Stomach smooth muscle (tissue), 2 donors: ENCODE results near the gene CLP1.
A peak's percentile ranks its signal among the peaks of the same experiment; 100 is the strongest.
"Not testable (repeated sequence)": the region's sequence is repeated elsewhere in the genome, so short reads cannot be mapped to it uniquely, and the experiment has no call there.

Experiments
- H3K27ac ChIP-seq: one replicate; pipeline ENCODE4 v1.7.0; 2013; ENCODE audit warnings: mild to moderate bottlenecking, low read length, inconsistent platforms
- H3K27me3 ChIP-seq, 2 donors: one replicate each; pipeline ENCODE4 v1.7.0; 2013; ENCODE audit warnings: low read length in 2 of 2; ENCODE audit not compliant: insufficient read depth in 2 of 2, control insufficient read depth in 1 of 2
- H3K36me3 ChIP-seq, 2 donors: one replicate each; pipeline ENCODE4 v1.7.0; 2013; ENCODE audit warnings: low read length in 2 of 2; ENCODE audit not compliant: control insufficient read depth in 2 of 2, insufficient read depth in 2 of 2
- H3K4me1 ChIP-seq: one replicate; pipeline ENCODE4 v1.7.0; 2013; ENCODE audit warnings: low read length; ENCODE audit not compliant: control insufficient read depth, insufficient read depth
- H3K4me3 ChIP-seq, 2 donors: one replicate each; pipeline ENCODE4 v1.7.0; 2013; ENCODE audit warnings: low read length in 2 of 2
- H3K9ac ChIP-seq, 2 donors: one replicate each; pipeline ENCODE4 v1.7.0; 2013; ENCODE audit warnings: low read length in 2 of 2, mild to moderate bottlenecking in 1 of 2
- H3K9me3 ChIP-seq, 2 donors: one replicate each; pipeline ENCODE4 v1.7.0; 2013; ENCODE audit warnings: low read length in 2 of 2; ENCODE audit not compliant: control insufficient read depth in 2 of 2
- donor health status: healthy.
- donor health status: Pancreatic carcinoma.

CLP1 gene

DNA sequence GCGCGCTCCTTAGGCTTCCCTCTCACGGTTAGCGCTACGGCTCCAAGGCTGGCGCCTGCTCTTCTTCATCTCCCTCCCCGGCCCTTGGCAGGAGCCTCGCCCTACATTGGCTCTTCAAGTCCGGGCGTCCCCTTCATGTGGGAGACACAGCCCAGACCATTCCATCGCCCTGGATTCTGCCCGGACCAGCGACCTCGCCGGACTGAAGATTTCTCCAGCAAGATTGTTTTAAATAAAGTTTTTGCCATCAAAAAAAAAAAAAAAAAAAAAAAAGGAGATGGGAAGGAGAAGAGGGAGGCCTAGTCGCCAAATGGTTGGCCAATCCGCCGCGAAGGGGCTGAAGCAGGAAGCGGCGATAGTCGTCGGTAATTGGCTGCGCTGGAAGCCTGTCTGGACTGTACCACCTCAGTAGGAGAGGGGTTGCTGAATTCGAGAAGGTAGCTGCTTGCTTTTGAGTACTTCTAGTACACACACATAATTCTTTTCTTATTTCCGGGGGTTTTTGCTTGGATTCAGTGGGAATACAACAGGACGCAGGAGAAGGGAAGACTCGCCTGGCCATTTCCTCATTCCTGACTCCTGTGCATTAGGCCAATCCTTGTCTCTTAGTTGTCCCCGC is 9.7 kb downstream of the CLP1 start:
- peaks cover 4 to 6% of the 10 kb centered on the region in 2 donors for H3K36me3 ChIP-seq
- peak overlapping the region; percentile 93 to 95 for H3K4me3 ChIP-seq
- H3K9me3 ChIP-seq: no peaks in the 10 kb centered on the region
- H3K27me3 ChIP-seq: no peaks in the 10 kb centered on the region
- H3K27ac ChIP-seq: peak overlapping the region; percentile 99
- peak overlapping the region; percentile 93 to 100 for H3K9ac ChIP-seq
- peaks cover 15% of the 10 kb centered on the region for H3K4me1 ChIP-seq

DNA sequence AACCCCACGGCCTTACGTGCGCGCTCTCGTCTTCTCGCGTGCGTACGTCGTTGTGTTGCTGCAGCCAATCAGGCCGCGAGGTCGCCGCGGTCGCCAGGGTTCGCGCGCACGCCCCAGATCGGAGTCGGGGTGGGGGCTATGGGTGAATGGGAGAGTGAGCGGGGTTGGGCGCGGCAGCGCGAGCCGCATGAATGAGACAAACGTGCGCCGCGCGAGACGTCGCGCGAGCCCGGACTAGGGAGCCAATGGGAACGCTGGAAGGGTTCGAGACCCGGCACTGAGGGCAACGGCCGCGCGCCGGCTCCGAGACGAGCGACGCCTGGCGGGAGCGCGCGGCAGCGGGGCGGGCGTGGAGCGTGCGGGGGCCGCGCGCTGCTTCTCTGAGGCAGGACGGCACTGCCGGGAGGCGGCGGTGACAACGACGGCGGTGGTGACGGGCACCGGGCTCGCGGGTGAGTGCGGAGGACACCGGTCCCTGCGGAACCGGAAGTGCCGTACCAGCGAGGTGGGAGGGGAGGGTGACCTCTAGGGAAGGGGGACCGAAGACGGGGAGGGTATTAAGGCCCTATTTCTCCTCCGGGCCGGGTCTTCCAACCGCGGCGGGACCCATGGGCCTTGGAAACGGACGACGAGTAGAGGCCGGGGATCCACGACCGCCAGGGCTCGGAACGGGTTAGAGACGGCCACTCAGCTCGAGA is 10.3 kb downstream of the CLP1 start, which contains the start of gene ZDHHC5:
TSS of gene ZDHHC5 (plus strand) at position 379 of the 698 bp plus-strand sequence. CDS start 4,977 bp downstream, outside the sequence.
- Histone ChIP-seq H3K4me3 (peak within 1 kb of the TSS; percentile 93 to 95), H3K36me3 (peaks cover 8 to 9% of the 10 kb centered on the region in 2 donors), H3K9me3 (no peaks in the 10 kb centered on the region), H3K9ac (peak within 1 kb of the TSS; percentile 93 to 100), H3K4me1 (peaks cover 15% of the 10 kb centered on the region), H3K27me3 (no peaks in the 10 kb centered on the region), H3K27ac (peak within 1 kb of the TSS; percentile 99)

DNA sequence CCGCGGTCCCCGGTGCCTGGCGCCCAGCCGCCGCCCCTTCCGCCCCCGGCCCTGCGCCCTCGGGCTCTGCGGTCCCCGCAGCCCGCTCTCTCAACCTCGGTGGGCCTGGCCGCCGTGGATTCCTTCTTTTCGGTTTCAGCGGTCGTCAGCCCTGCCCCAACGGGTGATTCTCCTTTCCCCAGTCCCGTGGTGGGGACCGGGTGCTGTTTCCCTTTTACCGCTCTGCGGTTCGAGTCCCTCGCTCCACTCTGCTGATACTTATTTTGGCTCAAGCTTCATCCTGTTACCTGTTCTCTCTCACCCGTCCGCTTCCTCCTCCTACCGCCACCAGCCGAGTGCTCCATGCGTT is 10.8 kb downstream of the CLP1 start:
- H3K9ac ChIP-seq: peak overlapping the region; percentile 87 to 93
- H3K36me3 ChIP-seq: peaks cover 9 to 14% of the 10 kb centered on the region in 2 donors
- peak overlapping the region; percentile 99 for H3K27ac ChIP-seq
- peaks cover 15% of the 10 kb centered on the region for H3K4me1 ChIP-seq
- peak overlapping the region; percentile 93 to 95 for H3K4me3 ChIP-seq
- H3K27me3 ChIP-seq: no peaks in the 10 kb centered on the region
- H3K9me3 ChIP-seq: no peaks in the 10 kb centered on the region

DNA sequence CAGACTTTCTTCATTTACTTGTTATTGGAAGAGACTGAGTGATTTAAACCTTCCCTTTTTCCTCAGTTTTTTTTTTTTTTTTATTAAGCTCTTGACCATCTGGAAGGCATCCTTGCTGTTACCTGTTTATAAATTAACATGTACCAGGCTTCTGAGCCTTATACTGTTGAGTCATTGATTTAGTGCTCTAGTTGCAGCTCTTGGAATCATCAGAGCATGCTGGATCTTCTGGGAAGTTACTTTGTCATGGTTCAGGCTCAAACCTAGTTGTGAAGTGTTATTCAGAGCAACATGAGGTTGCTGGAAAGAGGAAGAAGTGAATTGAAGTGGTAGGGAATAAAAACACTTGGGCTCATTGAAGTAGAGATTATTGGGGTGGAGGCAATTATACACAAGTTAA is 16.7 kb downstream of the CLP1 start:
- Histone ChIP-seq H3K4me1 (peaks cover 6% of the 10 kb centered on the region), H3K27me3 (no peaks in the 10 kb centered on the region), H3K36me3 (peaks cover 16 to 24% of the 10 kb centered on the region in 2 donors), H3K27ac (no peak overlapping the region), H3K9ac (no peak overlapping the region), H3K4me3 (no peak overlapping the region), H3K9me3 (no peaks in the 10 kb centered on the region)

DNA sequence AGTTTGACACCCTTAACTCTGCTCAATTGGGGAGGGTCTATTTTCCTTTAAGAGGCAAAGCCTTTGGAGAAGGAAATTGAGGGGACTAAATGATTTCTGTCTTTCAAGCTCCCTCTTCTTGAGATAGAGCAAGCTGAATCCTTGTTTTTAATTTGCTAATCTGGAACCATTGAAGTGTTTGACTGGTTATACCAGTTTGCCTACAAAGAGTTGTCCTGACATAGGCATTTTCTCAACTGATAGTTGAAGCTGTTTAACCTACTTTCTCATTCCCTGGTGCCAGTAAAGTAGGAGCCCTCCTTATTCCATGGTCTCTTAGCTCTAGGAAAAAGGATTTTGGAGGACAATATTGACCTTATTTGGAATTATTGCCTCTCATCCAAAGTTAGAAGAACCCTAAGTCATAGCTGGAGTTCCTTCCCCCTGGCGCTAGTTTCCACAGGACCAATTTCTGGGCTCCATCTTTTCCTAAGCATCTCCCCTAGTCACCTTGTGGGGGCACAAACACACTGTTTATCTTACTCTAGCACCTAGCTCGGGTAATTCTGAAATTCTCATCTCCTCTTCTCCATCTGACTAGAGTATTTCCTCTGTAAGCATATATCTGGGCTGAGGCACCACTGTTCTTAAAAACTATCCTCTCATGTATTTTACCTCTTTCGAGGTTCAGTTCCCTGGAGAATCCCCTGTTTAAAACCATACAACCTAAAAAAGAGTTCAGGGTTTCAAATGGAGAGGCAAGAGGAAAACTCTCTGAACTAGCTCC is 17.8 kb downstream of the CLP1 start:
- Histone ChIP-seq H3K9ac (peak overlapping the region in 1 of 2 donors; percentile 4), H3K27ac (no peak overlapping the region), H3K27me3 (no peaks in the 10 kb centered on the region), H3K4me3 (no peak overlapping the region), H3K9me3 (no peaks in the 10 kb centered on the region), H3K4me1 (no peaks in the 10 kb centered on the region), H3K36me3 (peaks cover 19 to 24% of the 10 kb centered on the region in 2 donors)

DNA sequence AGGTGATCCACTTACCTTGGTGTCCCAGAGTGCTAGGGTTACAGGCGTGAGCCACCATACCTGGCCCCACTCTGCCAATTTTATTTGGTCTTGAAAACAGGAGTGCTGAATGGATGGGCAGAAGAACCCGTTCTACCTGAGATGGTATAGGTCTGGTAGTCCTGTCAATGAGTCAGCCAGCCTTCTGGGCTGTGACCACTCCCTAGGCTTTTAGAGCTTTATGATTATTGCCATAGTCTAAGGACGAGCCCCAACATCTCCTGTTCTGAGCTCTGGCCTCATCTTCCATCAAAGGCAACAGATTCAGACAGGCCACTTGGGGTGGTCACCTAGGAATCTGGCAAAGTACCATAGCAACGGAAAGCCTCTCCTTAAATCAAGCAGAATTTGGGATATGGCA is 21.8 kb downstream of the CLP1 start:
- Histone ChIP-seq H3K36me3 (peaks cover 21% of the 10 kb centered on the region in 2 donors), H3K4me1 (no peaks in the 10 kb centered on the region), H3K9me3 (no peaks in the 10 kb centered on the region), H3K4me3 (no peak overlapping the region), H3K27me3 (no peaks in the 10 kb centered on the region), H3K9ac (no peak overlapping the region), H3K27ac (no peak overlapping the region)

DNA sequence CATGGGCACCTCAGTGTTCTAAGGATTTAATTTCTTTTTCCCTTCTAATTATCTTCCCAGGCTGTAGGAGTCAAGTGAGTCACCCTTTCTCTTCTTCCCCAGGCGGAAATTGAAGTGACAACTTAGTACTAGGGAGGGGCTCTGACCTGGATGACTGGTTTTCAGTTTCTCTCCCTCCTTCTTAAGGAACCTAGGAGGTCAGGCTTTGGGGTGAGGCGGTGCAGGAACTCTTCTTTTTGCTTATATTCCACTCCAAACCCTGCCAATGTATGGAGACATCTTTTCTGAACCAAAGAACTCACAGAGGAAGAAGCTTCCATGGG is 23.0 kb downstream of the CLP1 start:
- no peak overlapping the region for H3K9ac ChIP-seq
- no peaks in the 10 kb centered on the region for H3K27me3 ChIP-seq
- peaks cover 20% of the 10 kb centered on the region in 2 donors for H3K36me3 ChIP-seq
- H3K4me1 ChIP-seq: no peaks in the 10 kb centered on the region
- H3K9me3 ChIP-seq: no peaks in the 10 kb centered on the region
- no peak overlapping the region for H3K4me3 ChIP-seq
- H3K27ac ChIP-seq: no peak overlapping the region

DNA sequence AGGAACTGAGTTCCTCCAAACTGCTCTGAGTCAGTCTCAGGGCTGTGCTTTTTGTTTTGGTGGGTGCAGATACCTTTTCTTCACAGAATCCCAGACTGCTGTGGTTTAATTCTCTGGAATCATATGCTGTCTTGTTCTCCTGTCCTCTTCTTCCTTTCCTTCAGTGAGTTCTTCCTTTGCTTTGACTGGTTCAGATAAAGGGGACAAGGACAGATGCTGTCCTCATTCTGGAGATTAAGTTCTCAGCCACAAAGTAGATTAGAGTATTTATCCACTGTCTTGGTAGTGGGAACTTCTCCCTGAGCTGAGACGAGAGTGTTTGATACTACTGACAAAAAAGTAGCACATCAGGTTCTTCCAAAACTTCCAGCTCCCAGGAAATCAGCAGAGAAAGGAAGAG is 23.6 kb downstream of the CLP1 start:
- peak overlapping the region in 1 of 2 donors; percentile 52 for H3K9ac ChIP-seq
- no peaks in the 10 kb centered on the region for H3K4me1 ChIP-seq
- no peaks in the 10 kb centered on the region for H3K27me3 ChIP-seq
- H3K4me3 ChIP-seq: no peak overlapping the region
- H3K27ac ChIP-seq: no peak overlapping the region
- H3K9me3 ChIP-seq: no peaks in the 10 kb centered on the region
- peaks cover 20 to 24% of the 10 kb centered on the region in 2 donors for H3K36me3 ChIP-seq

DNA sequence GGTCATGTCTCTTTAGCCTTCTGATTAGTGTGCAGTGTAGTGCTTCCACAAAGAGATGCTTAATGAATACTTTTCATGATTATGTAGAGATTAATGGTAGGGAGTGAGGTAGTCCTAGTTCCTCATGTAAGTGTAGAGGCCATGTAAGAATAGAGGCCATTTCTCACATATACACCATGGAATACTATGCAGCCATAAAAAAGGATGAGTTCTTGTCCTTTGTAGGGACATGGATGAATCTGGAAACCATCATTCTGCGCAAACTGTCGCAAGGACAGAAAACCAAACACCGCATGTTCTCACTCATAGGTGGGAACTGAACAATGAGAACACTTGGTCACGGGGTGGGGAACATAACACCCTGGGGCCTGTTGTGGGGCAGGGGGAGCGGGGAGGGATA is 32.9 kb downstream of the CLP1 start:
- not testable (repeated sequence) for H3K27me3 ChIP-seq, H3K9ac ChIP-seq, H3K9me3 ChIP-seq, H3K4me3 ChIP-seq, H3K27ac ChIP-seq, H3K4me1 ChIP-seq
- peaks cover 44 to 52% of the 10 kb centered on the region in 2 donors for H3K36me3 ChIP-seq

DNA sequence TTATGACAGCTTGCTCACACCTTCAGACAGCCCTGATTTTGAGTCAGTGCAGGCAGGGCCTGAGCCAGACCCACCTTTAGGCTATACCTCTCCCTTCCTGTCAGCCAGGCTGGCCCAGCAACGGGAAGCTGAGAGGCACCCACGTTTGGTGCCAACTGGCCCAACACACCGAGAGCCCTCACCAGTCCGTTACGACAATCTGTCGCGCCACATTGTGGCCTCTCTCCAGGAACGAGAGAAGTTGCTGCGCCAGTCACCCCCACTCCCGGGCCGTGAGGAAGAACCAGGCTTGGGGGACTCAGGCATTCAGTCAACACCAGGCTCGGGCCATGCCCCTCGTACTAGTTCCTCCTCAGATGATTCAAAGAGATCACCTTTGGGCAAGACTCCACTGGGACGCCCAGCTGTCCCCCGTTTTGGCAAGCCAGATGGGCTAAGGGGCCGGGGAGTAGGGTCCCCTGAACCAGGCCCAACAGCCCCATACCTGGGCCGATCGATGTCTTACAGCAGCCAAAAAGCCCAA is 41.3 kb downstream of the CLP1 start:
- H3K4me3 ChIP-seq: no peak overlapping the region
- no peaks in the 10 kb centered on the region for H3K9me3 ChIP-seq
- H3K4me1 ChIP-seq: no peaks in the 10 kb centered on the region
- H3K36me3 ChIP-seq: peaks cover 50 to 52% of the 10 kb centered on the region in 2 donors
- no peak overlapping the region for H3K27ac ChIP-seq
- no peaks in the 10 kb centered on the region for H3K27me3 ChIP-seq
- no peak overlapping the region for H3K9ac ChIP-seq
